Hematopoietic multipotent progenitor cell treated with erythropoietin and hydrocortisone succinate and interleukin-3 and kit ligand, for 8 days (in vitro differentiated cells): Measurements from ENCODE around the gene CELF4.
"Not testable (repeated sequence)": the region's sequence is repeated elsewhere in the genome, so short reads cannot be mapped to it uniquely, and the experiment has no call there.

Experiments
- DNase-seq: peaks from one replicate; pipeline ENCODE4 v3.0.0-alpha.2; 2015

CELF4 gene

GRCh38 chr18:37491526-37491925 lies 74.1 kb downstream of the CELF4 start:
- DNase-seq: no peak

DNA sequence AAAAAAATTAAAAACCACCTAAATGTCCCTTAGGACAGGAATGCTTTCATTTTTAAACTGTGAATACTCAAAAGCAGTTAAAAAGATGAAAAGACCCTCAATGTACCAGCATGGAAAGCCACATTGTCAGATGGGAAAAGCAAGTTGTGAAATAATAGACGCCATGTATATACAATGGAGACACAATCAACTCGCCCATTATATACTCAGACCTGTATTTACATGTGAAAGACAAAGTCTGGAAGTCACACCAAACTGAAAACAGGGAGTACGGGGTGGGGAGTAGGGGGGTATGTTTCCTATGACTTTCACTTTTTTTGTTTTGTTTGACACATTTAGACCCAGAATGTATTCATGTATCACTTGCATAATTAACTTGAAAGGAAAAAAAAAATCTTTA lies 75.6 kb downstream of the CELF4 start:
- no peak for DNase-seq

- no peak for DNase-seq
These were observed 76.6 kb downstream of the CELF4 start for GRCh38 chr18:37489011-37489410.

- no peak for DNase-seq
These were observed 78.2 kb downstream of the CELF4 start for GRCh38 chr18:37487400-37487867.

- DNase-seq: no peak
These were observed 78.8 kb downstream of the CELF4 start for GRCh38 chr18:37486848-37487247.

DNA sequence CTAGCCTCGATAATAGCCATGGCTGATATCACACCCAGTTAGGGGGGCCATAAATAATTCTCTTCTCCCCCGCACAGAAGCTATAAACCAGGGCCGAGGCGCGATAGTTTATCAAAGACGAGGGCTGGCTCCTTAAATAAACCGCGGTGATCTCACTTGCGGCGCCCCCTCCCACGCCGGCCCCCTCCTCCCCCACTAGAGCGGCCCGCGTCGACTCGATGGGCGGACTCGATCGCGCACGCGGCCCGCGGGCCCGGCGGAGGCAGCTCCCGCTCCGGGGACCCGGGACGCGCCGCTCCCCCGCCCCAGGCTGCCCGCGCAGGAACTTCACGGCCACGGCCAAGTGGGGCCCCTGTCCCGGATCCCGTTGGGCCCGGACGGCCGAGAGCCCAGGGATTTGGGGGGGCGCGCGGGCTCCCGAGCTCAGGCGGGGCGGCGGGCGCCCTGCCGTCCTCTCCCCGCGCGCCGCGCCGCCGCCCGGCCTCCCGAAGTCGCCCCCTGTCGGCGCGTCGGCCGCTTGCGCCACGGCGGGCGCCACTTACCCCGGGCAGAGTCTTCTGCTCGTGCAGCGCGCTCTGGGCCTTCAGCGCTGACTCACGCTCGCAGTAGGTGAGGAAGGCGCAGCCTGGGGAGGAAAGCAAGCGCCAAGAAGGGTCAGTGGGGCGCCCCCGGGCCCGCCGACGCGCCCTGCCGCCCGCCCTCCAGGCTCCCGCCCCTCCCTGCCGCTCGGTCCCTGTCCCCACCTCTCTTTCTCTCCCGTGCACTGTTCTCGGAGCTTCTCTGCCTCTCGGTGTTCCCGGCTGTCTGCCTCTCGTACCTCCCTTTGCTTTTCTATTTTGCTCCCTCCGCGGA lies 80.4 kb downstream of the CELF4 start:
- peak; percentile 6 for DNase-seq

DNA sequence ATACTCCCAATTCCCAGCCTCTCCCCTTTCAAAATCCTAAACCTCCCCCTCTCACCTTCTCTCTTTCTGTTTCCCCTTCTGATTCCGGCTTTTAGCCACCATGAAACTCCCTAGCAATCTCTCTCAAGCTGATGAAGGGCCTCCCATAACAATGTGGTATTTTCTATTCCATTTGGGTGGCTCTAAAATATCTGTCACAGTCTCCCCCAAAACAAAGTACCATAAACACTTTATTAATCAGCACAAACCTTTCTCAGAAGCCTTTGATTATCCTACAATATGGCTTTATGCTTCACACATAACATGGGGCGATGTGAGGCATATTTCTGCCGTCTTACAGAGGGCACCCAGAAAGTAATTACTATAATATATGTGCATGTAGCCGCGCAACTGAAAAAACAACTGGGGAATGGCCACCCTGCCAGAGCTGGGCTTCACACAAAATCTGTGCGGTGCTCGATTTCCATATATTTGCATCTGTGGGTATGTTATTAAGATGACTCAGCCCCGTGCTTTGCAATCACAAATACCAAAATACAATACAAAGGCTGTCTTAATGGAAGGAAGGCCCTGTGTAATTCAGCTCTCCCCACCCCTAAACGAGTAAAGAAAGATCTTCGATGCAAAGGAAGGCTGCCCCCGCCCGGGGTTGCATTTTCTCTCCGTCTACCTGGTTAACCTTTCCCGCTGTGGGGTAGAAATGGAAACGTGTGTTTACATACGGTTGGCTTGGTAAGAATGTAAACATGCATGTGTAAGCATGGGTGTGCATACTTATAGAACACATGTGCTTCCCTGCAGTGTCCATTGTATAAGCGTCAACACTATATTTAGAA lies 81.4 kb downstream of the CELF4 start:
- no peak for DNase-seq

DNA sequence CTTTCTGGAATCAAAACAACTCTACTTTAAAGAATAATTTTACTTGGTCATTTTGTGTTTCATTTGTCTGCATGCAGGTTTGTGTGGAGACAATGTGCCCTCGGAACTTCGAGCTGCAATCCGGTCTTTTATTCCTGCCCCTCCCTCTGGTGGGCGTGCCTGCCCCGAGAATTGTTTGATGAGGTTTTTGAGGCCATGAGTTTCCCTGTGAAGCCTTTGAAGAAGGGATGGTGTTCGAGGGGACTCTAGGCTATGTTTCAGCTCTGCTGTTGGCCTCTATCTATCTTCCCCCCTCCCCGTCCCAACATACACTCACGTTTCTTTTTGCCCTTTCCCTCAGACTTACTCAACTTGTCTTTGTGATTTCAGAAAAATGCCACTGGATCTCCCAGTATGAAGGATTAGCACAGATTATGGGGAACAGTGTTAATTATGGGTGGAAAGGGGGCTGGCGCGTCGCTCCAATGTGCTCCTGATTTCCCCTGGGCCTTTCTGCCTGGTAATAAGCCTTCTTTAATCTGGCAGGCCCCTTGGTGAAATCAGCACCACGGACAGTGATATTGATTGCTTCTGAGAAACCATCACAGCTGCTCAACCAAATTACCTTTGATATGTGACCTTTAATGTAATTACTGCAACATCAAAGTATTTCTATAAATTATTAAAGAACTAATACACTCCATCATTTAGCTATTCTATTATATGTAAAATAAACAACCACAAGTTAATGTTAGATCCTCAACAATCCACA lies 82.2 kb downstream of the CELF4 start:
- DNase-seq: peak; percentile 25

DNA sequence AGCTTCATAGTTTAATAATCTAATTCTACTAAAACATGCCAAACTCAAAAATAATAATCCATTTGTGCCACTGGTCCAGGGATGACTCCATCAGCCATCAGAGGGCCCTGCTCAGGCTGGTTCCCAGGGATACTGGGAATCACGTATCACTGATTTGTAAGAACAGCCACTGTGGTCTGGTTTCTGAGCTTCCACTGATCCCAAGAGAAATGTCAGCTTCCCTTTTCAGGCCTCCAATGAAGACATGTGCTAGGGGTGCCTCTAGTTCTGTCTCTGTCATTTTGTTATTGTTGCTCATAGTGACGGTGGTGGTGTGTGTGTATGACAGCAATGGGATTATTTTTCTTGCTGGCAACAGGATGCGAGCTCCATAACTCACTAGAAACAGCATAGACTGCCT lies 83.2 kb downstream of the CELF4 start:
- DNase-seq: no peak

DNA sequence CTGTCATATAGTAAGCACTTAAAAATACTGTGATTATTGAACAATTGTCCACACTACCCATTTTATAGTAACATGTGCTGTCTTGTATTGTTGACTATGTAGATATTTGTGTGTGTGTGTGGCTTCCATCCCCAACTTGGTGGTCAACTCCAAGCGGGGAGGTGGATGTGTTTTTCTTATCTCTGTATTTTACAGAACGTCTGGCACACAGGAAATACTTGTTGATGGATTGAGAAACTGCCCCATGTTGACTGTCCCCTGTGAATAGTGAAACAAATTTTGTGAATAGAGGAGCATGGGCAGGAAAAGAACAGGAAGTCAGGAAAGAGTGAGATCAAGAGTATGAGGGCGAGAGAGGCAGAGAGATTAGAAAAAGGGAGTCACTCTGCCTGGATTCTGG lies 83.6 kb downstream of the CELF4 start:
- DNase-seq: peak; percentile 1

- no peak for DNase-seq
These were observed 84.1 kb downstream of the CELF4 start for GRCh38 chr18:37481491-37481890.

GRCh38 chr18:37481072-37481471 lies 84.5 kb downstream of the CELF4 start:
- DNase-seq: no peak

DNA sequence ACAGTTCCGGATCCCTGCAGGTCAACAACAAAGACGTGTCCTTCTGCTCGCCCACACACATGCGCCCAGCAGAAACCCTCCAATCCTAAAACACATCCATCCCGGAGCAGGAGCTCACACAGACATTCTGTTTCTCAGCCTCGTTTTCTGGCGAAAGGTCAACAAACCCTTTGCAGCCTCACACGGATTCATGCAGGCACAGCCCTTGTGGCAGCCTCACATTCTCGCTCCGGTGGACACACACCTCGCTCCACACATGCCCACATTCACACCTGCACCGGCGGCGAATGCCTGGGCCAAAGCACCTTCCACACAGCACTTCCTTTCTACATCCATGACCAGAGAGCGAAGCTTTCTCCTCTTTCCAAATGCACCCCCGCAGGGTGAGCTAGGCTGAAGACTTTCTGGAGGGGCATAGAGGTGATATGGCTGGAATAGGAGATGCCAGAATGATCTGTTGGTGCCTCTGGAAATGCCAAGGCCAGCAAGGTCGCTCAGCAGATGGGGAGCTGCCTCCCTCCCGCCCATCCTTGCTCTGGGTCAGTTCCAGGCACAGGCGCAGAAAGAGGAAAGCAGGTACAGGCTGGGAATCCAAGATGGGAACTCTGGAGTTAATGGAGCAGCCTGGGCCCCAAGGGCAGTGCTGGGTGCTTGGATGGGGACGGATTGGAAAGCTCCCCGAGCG lies 88.8 kb downstream of the CELF4 start:
- no peak for DNase-seq

DNA sequence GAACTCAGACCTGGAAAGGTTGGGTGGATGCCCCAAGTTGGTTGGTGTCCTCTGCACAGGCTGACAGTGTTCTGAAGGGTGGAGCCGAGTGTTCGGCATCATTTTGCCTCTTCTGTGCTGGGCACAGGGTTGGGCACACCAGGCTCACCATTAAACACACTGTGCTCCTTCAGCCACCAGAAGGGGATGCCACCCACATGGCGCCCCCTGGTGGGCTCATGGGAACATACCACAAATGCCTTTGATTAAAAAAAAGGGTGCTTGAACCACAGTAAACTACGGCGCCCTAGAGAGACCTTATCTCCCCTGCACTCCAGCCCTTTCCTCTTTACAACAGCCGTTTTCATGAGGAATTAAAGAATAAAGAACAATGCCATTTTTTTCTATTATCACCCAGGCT lies 89.4 kb downstream of the CELF4 start:
- DNase-seq: peak; percentile 56

GRCh38 chr18:37473195-37473840 lies 92.3 kb downstream of the CELF4 start:
- DNase-seq: no peak

- no peak for DNase-seq
These were observed 94.0 kb downstream of the CELF4 start for GRCh38 chr18:37471637-37472036.

DNA sequence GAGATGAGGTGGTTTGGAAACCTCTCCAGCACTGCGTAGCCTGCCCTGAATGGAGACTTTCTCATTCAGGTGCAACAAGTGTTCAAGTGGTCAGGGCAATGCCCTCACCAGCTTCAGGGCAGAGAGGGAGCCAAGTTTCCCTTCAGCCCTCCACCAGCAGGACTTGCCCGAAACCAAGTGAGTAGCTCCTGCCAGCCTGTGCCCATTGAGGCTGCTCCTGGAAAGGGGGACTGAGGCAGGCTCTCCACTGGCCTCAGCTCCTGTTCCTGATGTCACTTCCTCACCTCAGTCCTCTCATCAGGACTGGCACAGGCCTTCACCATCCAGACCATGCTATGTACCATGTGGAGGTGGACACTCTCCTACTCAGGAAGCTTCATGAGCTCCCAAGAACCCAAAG lies 94.6 kb downstream of the CELF4 start:
- no peak for DNase-seq

DNA sequence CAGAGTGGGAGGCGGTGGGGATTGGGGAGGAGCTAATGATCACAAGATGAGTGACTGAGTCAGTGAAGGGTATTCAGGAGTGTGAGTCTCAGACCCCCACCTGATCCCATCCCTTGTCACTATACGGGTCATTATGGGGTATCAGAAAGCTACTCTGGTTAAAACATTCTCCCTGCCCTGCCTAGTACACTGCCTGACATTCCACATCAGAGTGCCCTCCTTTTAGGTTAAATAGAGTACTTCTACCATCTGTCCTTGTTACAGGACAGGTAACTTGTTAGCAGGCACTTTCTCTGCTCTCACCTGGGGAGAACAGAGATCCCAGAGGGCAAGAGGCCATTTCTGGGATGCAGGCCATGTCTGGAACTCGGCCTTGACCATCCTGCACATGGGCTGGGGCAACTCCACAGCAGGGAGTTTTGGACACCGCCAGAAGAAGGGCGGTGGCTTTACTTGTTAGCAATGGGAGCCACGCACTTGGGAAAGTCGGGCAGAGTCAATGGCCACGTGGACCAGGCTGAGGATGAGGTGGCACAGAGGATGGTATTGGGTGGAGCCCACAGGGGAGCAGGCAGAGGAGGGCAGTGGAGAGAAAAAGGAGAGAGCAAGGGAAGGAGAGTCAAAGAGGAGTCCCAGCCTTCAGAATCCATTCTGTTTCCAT lies 98.5 kb downstream of the CELF4 start:
- DNase-seq: no peak

DNA sequence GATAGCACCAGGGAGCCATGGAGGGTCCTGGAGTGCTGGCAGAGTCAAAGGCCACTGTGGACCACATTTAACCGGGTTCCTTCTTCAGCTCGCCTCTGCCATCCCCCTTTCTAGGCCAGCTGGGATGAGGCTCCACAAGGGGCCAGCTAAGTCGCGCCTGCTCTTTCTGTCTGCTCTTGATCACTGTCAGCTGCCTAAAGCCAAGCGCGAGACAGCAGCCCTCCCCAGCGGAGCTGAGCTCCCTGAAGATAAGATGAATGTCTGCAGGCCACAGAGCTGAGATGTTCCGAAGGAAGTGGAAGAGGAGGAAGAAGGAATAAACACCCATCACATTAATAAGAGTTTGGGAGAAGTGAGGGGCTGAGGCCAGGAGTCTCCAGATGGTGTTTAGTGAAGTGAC lies 99.6 kb downstream of the CELF4 start:
- DNase-seq: no peak

DNA sequence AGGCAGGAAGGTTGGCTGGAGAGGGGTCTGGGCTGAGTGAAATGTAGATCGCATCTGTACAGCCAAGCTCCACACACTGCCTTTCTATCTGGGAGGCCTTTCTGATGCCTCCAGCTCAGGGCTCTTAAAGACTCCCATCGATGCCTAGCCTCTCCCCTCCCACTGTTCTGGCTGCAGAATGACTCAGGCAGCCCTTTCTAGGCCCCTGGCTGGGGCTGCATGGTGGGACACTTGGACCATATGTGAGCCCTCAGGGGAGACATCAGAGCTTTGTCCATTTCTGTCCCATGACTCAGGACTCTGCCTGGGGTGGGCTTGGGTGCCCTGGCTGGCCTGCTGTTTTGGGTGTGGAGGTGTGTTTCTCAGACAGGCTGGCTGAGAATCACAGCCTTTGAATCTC lies 101.3 kb downstream of the CELF4 start:
- DNase-seq: no peak

DNA sequence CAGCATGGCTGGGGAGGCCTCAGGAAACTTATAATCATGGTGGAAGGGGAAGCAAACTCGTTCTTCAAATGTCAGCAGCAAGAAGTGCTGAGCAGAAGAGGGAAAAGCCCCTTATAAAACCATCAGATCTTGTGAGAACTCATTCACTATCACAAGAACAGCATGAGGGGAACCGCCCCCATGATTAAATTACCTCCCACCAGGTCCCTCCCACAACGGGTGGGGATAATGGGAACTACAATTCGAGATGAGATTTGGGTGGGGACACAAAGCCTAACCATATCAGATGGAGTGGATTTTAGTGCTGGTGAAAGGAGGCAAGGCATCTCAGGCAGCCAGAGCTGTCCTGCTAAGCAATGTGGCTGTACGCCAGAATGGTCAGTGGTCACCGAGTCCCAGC lies 104.3 kb downstream of the CELF4 start:
- DNase-seq: not testable (repeated sequence)

DNA sequence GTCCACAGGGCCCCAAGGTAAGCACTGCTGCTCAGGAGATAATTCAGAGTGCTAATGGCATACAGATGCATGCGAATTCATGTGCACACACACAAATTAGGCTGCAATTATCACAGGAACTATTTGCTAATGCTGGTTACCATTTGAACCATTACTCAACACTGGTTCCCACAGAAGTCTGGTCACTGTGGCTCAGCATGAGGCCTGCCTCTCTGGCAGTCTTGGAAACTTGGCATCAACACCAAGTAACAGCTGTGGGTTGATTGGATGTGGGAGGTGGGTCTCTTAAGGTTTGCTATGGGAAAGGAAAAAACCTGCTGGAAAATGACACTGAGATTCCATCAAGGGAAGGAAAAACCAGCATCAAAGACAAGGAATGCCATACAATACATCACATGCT lies 105.0 kb downstream of the CELF4 start:
- no peak for DNase-seq
